Breast epithelium (tissue), 3 donors: ENCODE measurements around the gene PRKG1.

Experiments used
- POLR2A ChIP-seq: fragments of 450-650 bp; IDR thresholded peaks from one replicate; pipeline ENCODE4 v1.6.1; 2016; ENCODE audit warnings: antibody characterized with exemption, mild to moderate bottlenecking, moderate library complexity
- POLR2AphosphoS5 ChIP-seq, 3 donors: sonication (generic); formaldehyde crosslinking; IDR thresholded peaks; one replicate each; pipeline ENCODE4 v1.6.1; 2017; ENCODE audit warnings: antibody characterized with exemption in 3 of 3

- TF ChIP-seq POLR2AphosphoS5 (IDR thresholded peaks at IDR 0.05) (no peak), POLR2A (no peak)
These were observed 1272.4 kb downstream of the PRKG1 start for GRCh38 chr10:52346394-52347326.
